Hepatocyte (in vitro differentiated cells): ENCODE measurements around the gene SLC22A8.

ENCODE experiments used
- CTCF ChIP-seq: fragments of 200-600 bp; sonication (generic); IDR thresholded peaks from 2 replicates; pipeline ENCODE4 v1.5.1; 2016; ENCODE audit warnings: antibody characterized with exemption, mild to moderate bottlenecking; ENCODE audit not compliant: poor library complexity
- EZH2 ChIP-seq: fragments of 200-600 bp; sonication (generic); IDR thresholded peaks from 2 replicates; pipeline ENCODE4 v1.6.1; 2016; ENCODE audit warnings: antibody characterized with exemption, mild to moderate bottlenecking, borderline replicate concordance
- EZH2phosphoT487 ChIP-seq: fragments of 200-600 bp; sonication (generic); IDR thresholded peaks from one replicate; pipeline ENCODE4 v1.6.1; 2018; ENCODE audit warnings: antibody characterized with exemption, mild to moderate bottlenecking, low read depth, moderate library complexity; ENCODE audit not compliant: unreplicated experiment, severe bottlenecking

GRCh38 chr11:62994775-62995174 lies 20.9 kb downstream of the SLC22A8 start:
- TF ChIP-seq CTCF (no peak), EZH2phosphoT487 (no peak), EZH2 (no peak)
